Fibroblast of villous mesenchyme (primary cell): ENCODE results near the gene MAP3K2. TPM values are rescaled to one million over a fixed set of nuclear protein-coding genes. Genes with fewer than 3 reads are reported as not detected.

Experiments used
- DNase-seq: peaks from one replicate; pipeline ENCODE4 v3.0.0-alpha.2; 2010; ENCODE audit warnings: low read depth
- H3K4me3 ChIP-seq: 2 replicates; pipeline ENCODE4 v1.5.1; 2011; ENCODE audit warnings: low read depth, mild to moderate bottlenecking, low read length
- total RNA-seq: library from RNA; depleted of rRNA; stranded (reverse); fragments of >200 nt; gene quantifications from 2 replicates; pipeline ENCODE4 v1.2.3, GENCODE V29; 2012
- TF ChIP-seq, protein P1 (sequence below): IDR thresholded peaks from 2 replicates; pipeline ENCODE4 v1.5.1; 2012; ENCODE audit warnings: low read depth, mild to moderate bottlenecking, low read length; ENCODE audit not compliant: insufficient read depth

MAP3K2 gene
- total RNA-seq, 1 donor: 38.4 TPM

- no peak overlapping the region for H3K4me3 ChIP-seq
- DNase-seq: no peak
- TF ChIP-seq, protein P1, sequence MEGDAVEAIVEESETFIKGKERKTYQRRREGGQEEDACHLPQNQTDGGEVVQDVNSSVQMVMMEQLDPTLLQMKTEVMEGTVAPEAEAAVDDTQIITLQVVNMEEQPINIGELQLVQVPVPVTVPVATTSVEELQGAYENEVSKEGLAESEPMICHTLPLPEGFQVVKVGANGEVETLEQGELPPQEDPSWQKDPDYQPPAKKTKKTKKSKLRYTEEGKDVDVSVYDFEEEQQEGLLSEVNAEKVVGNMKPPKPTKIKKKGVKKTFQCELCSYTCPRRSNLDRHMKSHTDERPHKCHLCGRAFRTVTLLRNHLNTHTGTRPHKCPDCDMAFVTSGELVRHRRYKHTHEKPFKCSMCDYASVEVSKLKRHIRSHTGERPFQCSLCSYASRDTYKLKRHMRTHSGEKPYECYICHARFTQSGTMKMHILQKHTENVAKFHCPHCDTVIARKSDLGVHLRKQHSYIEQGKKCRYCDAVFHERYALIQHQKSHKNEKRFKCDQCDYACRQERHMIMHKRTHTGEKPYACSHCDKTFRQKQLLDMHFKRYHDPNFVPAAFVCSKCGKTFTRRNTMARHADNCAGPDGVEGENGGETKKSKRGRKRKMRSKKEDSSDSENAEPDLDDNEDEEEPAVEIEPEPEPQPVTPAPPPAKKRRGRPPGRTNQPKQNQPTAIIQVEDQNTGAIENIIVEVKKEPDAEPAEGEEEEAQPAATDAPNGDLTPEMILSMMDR: no peak
Observed at GRCh38 chr2:127420039-127420864, 32.5 kb upstream of the MAP3K2 start.

- TF ChIP-seq, protein P1: no peak
- H3K4me3 ChIP-seq: no peak overlapping the region
- DNase-seq: no peak
Observed at GRCh38 chr2:127419448-127420038, 31.8 kb upstream of the MAP3K2 start.

GRCh38 chr2:127419112-127419430 lies 31.3 kb upstream of the MAP3K2 start:
- DNase-seq: no peak
- TF ChIP-seq, protein P1: no peak
- no peak overlapping the region for H3K4me3 ChIP-seq

DNA sequence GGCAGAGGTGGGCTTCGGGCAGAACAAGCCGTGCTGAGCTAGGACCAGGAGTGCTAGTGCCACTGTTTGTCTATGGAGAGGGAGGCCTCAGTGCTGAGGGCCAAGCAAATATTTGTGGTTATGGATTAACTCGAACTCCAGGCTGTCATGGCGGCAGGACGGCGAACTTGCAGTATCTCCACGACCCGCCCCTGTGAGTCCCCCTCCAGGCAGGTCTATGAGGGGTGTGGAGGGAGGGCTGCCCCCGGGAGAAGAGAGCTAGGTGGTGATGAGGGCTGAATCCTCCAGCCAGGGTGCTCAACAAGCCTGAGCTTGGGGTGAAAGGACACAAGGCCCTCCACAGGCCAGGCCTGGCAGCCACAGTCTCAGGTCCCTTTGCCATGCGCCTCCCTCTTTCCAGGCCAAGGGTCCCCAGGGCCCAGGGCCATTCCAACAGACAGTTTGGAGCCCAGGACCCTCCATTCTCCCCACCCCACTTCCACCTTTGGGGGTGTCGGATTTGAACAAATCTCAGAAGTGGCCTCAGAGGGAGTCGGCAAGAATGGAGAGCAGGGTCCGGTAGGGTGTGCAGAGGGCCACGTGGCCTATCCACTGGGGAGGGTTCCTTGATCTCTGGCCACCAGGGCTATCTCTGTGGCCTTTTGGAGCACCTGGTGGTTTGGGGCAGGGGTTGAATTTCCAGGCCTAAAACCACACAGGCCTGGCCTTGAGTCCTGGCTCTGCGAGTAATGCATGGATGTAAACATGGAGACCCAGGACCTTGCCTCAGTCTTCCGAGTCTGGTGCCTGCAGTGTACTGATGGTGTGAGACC lies 30.7 kb upstream of the MAP3K2 start, which contains the start of gene PROC:
Gene PROC, plus strand, starts transcription at position 128 of the 812 bp plus-strand sequence. CDS start 1,516 bp downstream, outside the sequence.
- TF ChIP-seq, protein P1: no peak
- DNase-seq: no peak
- H3K4me3 ChIP-seq: no peak within 1 kb of the TSS

DNA sequence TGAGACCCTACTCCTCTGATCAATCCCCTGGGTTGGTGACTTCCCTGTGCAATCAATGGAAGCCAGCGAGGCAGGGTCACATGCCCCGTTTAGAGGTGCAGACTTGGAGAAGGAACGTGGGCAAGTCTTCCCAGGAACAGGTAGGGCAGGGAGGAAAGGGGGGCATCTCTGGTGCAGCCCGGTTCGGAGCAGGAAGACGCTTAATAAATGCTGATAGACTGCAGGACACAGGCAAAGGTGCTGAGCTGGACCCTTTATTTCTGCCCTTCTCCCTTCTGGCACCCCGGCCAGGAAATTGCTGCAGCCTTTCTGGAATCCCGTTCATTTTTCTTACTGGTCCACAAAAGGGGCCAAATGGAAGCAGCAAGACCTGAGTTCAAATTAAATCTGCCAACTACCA lies 29.6 kb upstream of the MAP3K2 start:
- TF ChIP-seq, protein P1: no peak
- DNase-seq: no peak
- H3K4me3 ChIP-seq: no peak overlapping the region

GRCh38 chr2:127416506-127417001 lies 28.8 kb upstream of the MAP3K2 start:
- TF ChIP-seq, protein P1: no peak
- DNase-seq: no peak
- H3K4me3 ChIP-seq: no peak overlapping the region
